GM10266 (cell line): Measurements from ENCODE around the gene CLEC2B.

Source experiments
- DNase-seq: peaks from one replicate; pipeline ENCODE4 v3.0.0; 2012; ENCODE audit errors: extremely low spot score
- CTCF ChIP-seq: IDR thresholded peaks from 2 replicates; pipeline ENCODE4 v1.5.1; 2012; ENCODE audit warnings: mild to moderate bottlenecking, low read depth; ENCODE audit not compliant: control insufficient read depth, insufficient read depth; ENCODE audit errors: missing control alignments

Gene CLEC2B

GRCh38 chr12:9856151-9856550 is 13.0 kb downstream of the CLEC2B start:
- TF ChIP-seq CTCF: no peak

GRCh38 chr12:9851927-9852326 is 17.2 kb downstream of the CLEC2B start:
- no peak for DNase-seq
- TF ChIP-seq CTCF: no peak

More at GRCh38 chr12:9856151-9856550, 13.0 kb downstream of the CLEC2B start:
- DNase-seq: no peak

- no peak for DNase-seq
- TF ChIP-seq CTCF: no peak
Observed at GRCh38 chr12:9851050-9851449, 18.1 kb downstream of the CLEC2B start.

DNA sequence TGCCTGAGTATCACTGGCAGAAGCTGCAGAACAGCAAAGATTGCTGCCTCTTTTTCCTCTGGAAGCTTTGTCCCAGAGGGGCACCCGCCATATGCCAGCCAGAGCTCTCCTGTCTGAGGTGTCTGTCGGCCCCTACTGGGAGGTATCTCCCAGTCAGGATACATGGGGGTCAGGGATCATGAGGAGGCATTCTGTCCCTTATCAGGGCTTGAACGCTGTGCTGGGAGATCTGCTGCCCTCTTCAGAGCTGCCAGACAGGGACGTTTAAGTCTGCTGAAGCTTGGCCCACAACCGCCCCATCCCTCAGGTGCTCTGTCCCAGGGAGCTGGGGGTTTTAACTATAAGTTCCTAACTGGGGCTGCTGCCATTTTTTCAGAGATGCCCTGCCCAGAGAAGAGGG is 20.3 kb downstream of the CLEC2B start:
- TF ChIP-seq CTCF: no peak
- DNase-seq: no peak

- no peak for TF ChIP-seq CTCF
Observed at GRCh38 chr12:9843407-9843806, 25.7 kb downstream of the CLEC2B start.

DNA sequence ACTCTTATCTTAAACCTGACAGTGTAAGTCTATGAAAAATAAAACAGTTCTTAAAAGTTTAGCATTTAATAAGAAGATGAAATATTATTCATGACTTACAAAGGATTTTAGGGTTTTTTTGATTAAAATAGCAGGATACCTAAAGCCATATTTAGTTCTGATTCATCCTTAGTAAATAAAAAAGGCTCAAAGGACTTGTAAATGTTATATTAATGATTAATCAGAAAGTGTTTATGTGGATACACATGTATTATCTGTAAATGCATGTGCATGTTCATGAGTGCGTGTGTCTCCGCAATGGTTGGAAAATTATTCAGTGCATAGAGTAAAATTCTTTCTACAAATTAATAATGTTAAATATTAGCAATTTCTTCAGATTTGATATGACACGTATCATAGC is 37.4 kb downstream of the CLEC2B start:
- no peak for TF ChIP-seq CTCF
- no peak for DNase-seq

More at GRCh38 chr12:9843407-9843806, 25.7 kb downstream of the CLEC2B start:
- no peak for DNase-seq

- no peak for DNase-seq
- TF ChIP-seq CTCF: no peak
Observed at GRCh38 chr12:9829982-9830381, 39.2 kb downstream of the CLEC2B start.
